IMR-90 (cell line): Measurements from ENCODE around the gene HDAC5. TPM values are rescaled to one million over a fixed set of nuclear protein-coding genes. Genes with fewer than 3 reads are reported as not detected.

Experiments used
- ATAC-seq: fragments of 200-7000 bp; cut with Tn5 transposase; 2 replicates; pipeline ENCODE4 v1.9.1; 2020; ENCODE audit warnings: low read depth, mild to moderate bottlenecking, moderate library complexity
- BruUV-seq: library from RNA; stranded (reverse); fragments of 400-500 nt; replicated peaks from 2 replicates; lab custom pipeline; 2021; lab: Mats Ljungman, UMichigan
- CTCF ChIA-PET: fragments of 300-600 bp; formaldehyde crosslinking; extraction: SDS; loops from one replicate; lab custom pipeline; 2021; ENCODE audit warnings: antibody characterized with exemption; lab: Yijun Ruan, JAX
- POLR2A ChIA-PET: fragments of 300-600 bp; sonication (Branson Sonifier 250); formaldehyde crosslinking; loops from one replicate; lab custom pipeline; 2022; ENCODE audit warnings: antibody characterized with exemption; ENCODE audit not compliant: unreplicated experiment; lab: Charles Lee
- DNase-seq: peaks from one replicate; pipeline ENCODE4 v3.0.0; 2013
- H2AFZ ChIP-seq: replicated peaks from 2 replicates; pipeline ENCODE3; 2013; ENCODE audit warnings: low read length, mild to moderate bottlenecking; ENCODE audit not compliant: poor library complexity
- H2AK5ac ChIP-seq: 2 replicates; pipeline ENCODE4 v1.6.1; 2013; ENCODE audit warnings: low read depth, low read length, inconsistent platforms
- H2AK9ac ChIP-seq: replicated peaks from 2 replicates; pipeline ENCODE3; 2013; ENCODE audit warnings: mild to moderate bottlenecking, low read depth, low read length, moderate library complexity; ENCODE audit not compliant: poor library complexity
- H2BK120ac ChIP-seq: 2 replicates; pipeline ENCODE4 v1.6.1; 2013; ENCODE audit warnings: low read depth, low read length, inconsistent platforms
- H2BK15ac ChIP-seq: 3 replicates; pipeline ENCODE4 v1.6.1; 2013; ENCODE audit warnings: low read depth, low read length, inconsistent platforms
- H2BK20ac ChIP-seq: 2 replicates; pipeline ENCODE4 v1.6.1; 2013; ENCODE audit warnings: low read depth, mild to moderate bottlenecking, inconsistent platforms, low read length, moderate library complexity
- H2BK5ac ChIP-seq: 2 replicates; pipeline ENCODE4 v1.6.1; 2013; ENCODE audit warnings: mild to moderate bottlenecking, low read depth, low read length, inconsistent platforms; ENCODE audit not compliant: poor library complexity, severe bottlenecking
- H3K14ac ChIP-seq: replicated peaks from 2 replicates; pipeline ENCODE4 v1.6.1; 2013; ENCODE audit warnings: low read depth, low read length, inconsistent platforms
- H3K18ac ChIP-seq: 2 replicates; pipeline ENCODE4 v1.6.1; 2013; ENCODE audit warnings: low read depth, low read length, control low read depth
- H3K23ac ChIP-seq: 2 replicates; pipeline ENCODE4 v1.6.1; 2013; ENCODE audit warnings: low read depth, low read length, inconsistent platforms
- H3K27ac ChIP-seq: 2 replicates; pipeline ENCODE4 v1.5.1; 2013; ENCODE audit warnings: mild to moderate bottlenecking, control low read depth, low read length; ENCODE audit not compliant: insufficient read depth
- H3K27me3 ChIP-seq: 2 replicates; pipeline ENCODE4 v1.6.1; 2013; ENCODE audit warnings: low read length; ENCODE audit not compliant: control insufficient read depth, insufficient read depth
- H3K36me3 ChIP-seq: 2 replicates; pipeline ENCODE4 v1.6.1; 2013; ENCODE audit warnings: low read length, mixed read lengths; ENCODE audit not compliant: control insufficient read depth, insufficient read depth
- H3K4ac ChIP-seq: 2 replicates; pipeline ENCODE4 v1.6.1; 2013; ENCODE audit warnings: low read depth, low read length, inconsistent platforms
- H3K4me1 ChIP-seq: 2 replicates; pipeline ENCODE4 v1.6.1; 2013; ENCODE audit warnings: low read length, mixed read lengths; ENCODE audit not compliant: control insufficient read depth, insufficient read depth
- H3K4me2 ChIP-seq: 2 replicates; pipeline ENCODE4 v1.6.1; 2013; ENCODE audit warnings: low read depth, mild to moderate bottlenecking, control low read depth, low read length, moderate library complexity
- H3K4me3 ChIP-seq: 2 replicates; pipeline ENCODE4 v1.5.1; 2013; ENCODE audit warnings: low read depth, mild to moderate bottlenecking, control low read depth, low read length, moderate library complexity; ENCODE audit not compliant: insufficient read depth
- H3K56ac ChIP-seq: 2 replicates; pipeline ENCODE4 v1.6.1; 2013; ENCODE audit warnings: low read length, inconsistent platforms; ENCODE audit not compliant: insufficient read depth; ENCODE audit errors: extremely low read depth
- H3K79me1 ChIP-seq, 2 experiments: 2 replicates each; pipeline ENCODE4 v1.6.1; 2013; ENCODE audit warnings: low read length in 2 of 2, inconsistent platforms in 1 of 2, low read depth in 1 of 2
- H3K9ac ChIP-seq: 2 replicates; pipeline ENCODE4 v1.6.1; 2013; ENCODE audit warnings: low read depth, low read length, control low read depth
- H3K9me1 ChIP-seq: 2 replicates; pipeline ENCODE4 v1.6.1; 2013; ENCODE audit warnings: low read length, inconsistent platforms; ENCODE audit not compliant: insufficient read depth
- H3K9me3 ChIP-seq: 2 replicates; pipeline ENCODE4 v1.6.1; 2013; ENCODE audit warnings: low read length; ENCODE audit not compliant: control insufficient read depth, insufficient read depth
- H4K20me1 ChIP-seq: 2 replicates; pipeline ENCODE4 v1.6.1; 2013; ENCODE audit warnings: low read length, inconsistent platforms; ENCODE audit not compliant: insufficient read depth
- H4K5ac ChIP-seq: 2 replicates; pipeline ENCODE4 v1.6.1; 2013; ENCODE audit warnings: mild to moderate bottlenecking, low read depth, low read length, control low read depth
- H4K8ac ChIP-seq, 2 experiments: 2 replicates each; pipeline ENCODE4 v1.6.1; 2013; ENCODE audit warnings: low read depth in 2 of 2, low read length in 2 of 2, control low read depth in 1 of 2, inconsistent platforms in 1 of 2
- H4K91ac ChIP-seq: 2 replicates; pipeline ENCODE4 v1.6.1; 2013; ENCODE audit warnings: low read depth, low read length, inconsistent platforms; ENCODE audit not compliant: insufficient read depth
- CHD1 ChIP-seq: IDR thresholded peaks from 2 replicates; pipeline ENCODE4 v1.6.1; 2012; ENCODE audit warnings: low read depth, low read length, improper control_type of control experiment
- CTCF ChIP-seq: conservative IDR thresholded peaks from 2 replicates; pipeline ENCODE4 v1.5.1; 2012; ENCODE audit warnings: mild to moderate bottlenecking, low read depth, low read length, improper control_type of control experiment
- MXI1 ChIP-seq: IDR thresholded peaks from 2 replicates; pipeline ENCODE4 v1.6.1; 2012; ENCODE audit warnings: low read depth, mild to moderate bottlenecking, low read length, moderate library complexity, borderline replicate concordance
- SMC3 ChIP-seq: fragments of 150-350 bp; IDR thresholded peaks from 2 replicates; pipeline ENCODE4 v1.6.1; 2016; ENCODE audit warnings: low read depth, mild to moderate bottlenecking, antibody characterized with exemption, low read length, moderate library complexity
- WGBS, 2 experiments: methylation state at CpG; one replicate each; pipeline versions ENCODE4 v1.1.5 to v1.1.7; 2013; ENCODE audit warnings: missing lambda C conversion rate in 2 of 2; ENCODE audit not compliant: insufficient read length in 1 of 2; ENCODE audit errors: extremely low coverage in 2 of 2; 5-methylcytosine and 5-hydroxymethylcytosine counted together
- dilution Hi-C: fragments of 300-500 bp; cut with HindIII; formaldehyde crosslinking; loops from one replicate; pipeline ENCODE4 v1.14.3; 2018; ENCODE audit warnings: low sequenced_read_pairs; ENCODE audit not compliant: unreplicated experiment
- in situ Hi-C: fragments of 300-500 bp; cut with MboI; formaldehyde crosslinking; loops from 3 replicates; pipeline ENCODE4 v1.14.3; 2019; ENCODE audit warnings: low sequenced_read_pairs, inconsistent platforms, mixed read lengths
- intact Hi-C: fragments of 100-400 bp; cut with micrococcal nuclease; formaldehyde crosslinking; loops from 2 replicates; pipeline ENCODE4 v1.10.0; 2022
- polyA plus RNA-seq, 3 experiments: library from polyadenylated mRNA; depleted of rRNA; stranded (reverse); fragments of >200 nt; gene quantifications; 2 replicates each; pipeline ENCODE4 v1.2.3, GENCODE V29; 2012; ENCODE audit warnings: low replicate concordance in 1 of 3
- total RNA-seq: library from RNA; depleted of rRNA; stranded (reverse); fragments of >200 nt; gene quantifications from 2 replicates; pipeline ENCODE4 v1.2.3, GENCODE V29; 2012

Gene HDAC5
- total and polyA plus RNA-seq, 2 of the 4 experiments (the other 2 are of a cell fraction): 47.0 to 61.3 TPM

- Histone ChIP-seq H3K27me3 (no peaks in the 10 kb centered on the region), H3K9ac (no peak overlapping the region), H3K79me1 (peaks cover 28 to 52% of the 10 kb centered on the region in 2 experiments), H3K4ac (no peak overlapping the region), H3K27ac (no peak overlapping the region), H4K91ac (no peak overlapping the region), H2AFZ (no peak overlapping the region), H3K9me3 (no peaks in the 10 kb centered on the region), H2BK5ac (no peak overlapping the region), H2BK120ac (no peak overlapping the region), H3K18ac (no peak overlapping the region), H4K5ac (no peak overlapping the region), H4K20me1 (peaks cover 4% of the 10 kb centered on the region), H2AK9ac (peak overlapping the region; percentile 9), H2BK20ac (no peak overlapping the region), H3K9me1 (peaks cover 7% of the 10 kb centered on the region; the same call in 1 of the 2 replicates), H4K8ac (no peak overlapping the region), H3K4me3 (no peak overlapping the region), H3K56ac (no peak overlapping the region), H3K23ac (no peak overlapping the region), H3K4me2 (no peak overlapping the region), H3K4me1 (0 out of 2 replicates have a peak, but pooled peaks cover 2% of the 10 kb centered on the region), H2AK5ac (no peak overlapping the region), H2BK15ac (no peak overlapping the region), H3K14ac (no peak overlapping the region), H3K36me3 (peaks cover 14% of the 10 kb centered on the region; the same call in 1 of the 2 replicates)
- intact Hi-C loops: no loop called here
- DNase-seq: no peak
- 100% methylated on average over 2 of the region's 4 CpGs; no CpG with 5 or more reads in 1 of the 2 experiments for WGBS, 2 experiments
- TF ChIP-seq CHD1 (no peak), CTCF (no peak), MXI1 (no peak), SMC3 (no peak)
- in situ Hi-C loops: no loop called here
- no TSS peak for BruUV-seq
- ATAC-seq: no peak
- ChIA-PET CTCF (interaction anchor here (0.7 kb wide), 1 partner anchor 105 kb away, joined by 4 read pairs; no protein-coding TSS in a partner anchor), POLR2A (no interaction called here)
- dilution Hi-C loops: no loop called here
These were observed 24.4 kb upstream of the HDAC5 start for GRCh38 chr17:44147812-44148211.
